IPS-11a (cell line): ENCODE data around the gene TRPC6.
"Not testable (repeated sequence)": the region's sequence is repeated elsewhere in the genome, so short reads cannot be mapped to it uniquely, and the experiment has no call there.

Experiments
- H3K4me3 ChIP-seq: one replicate; pipeline ENCODE4 v1.5.1; 2013; ENCODE audit warnings: low read depth, low read length, control low read depth

TRPC6 gene

DNA sequence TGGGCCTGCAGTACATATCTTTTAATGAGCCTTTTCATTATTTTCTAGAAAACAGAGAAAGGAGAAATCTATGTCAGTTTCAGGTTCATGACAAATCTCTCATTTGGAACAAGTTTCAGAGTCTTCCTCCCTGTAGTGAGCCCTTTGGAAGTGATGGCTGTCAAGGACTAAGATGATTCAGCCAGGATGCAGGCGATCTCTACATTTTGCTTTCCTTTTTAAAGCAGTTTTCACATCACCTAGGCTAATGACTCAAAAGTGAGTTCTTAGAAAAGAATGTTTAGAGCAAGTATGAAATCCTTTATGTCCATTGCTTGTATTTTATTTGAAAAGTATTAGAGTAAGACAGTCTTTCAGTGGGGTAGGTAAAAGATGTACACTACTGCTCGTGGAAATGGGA, 130.1 kb downstream of the TRPC6 start:
- H3K4me3 ChIP-seq = no peak overlapping the region

DNA sequence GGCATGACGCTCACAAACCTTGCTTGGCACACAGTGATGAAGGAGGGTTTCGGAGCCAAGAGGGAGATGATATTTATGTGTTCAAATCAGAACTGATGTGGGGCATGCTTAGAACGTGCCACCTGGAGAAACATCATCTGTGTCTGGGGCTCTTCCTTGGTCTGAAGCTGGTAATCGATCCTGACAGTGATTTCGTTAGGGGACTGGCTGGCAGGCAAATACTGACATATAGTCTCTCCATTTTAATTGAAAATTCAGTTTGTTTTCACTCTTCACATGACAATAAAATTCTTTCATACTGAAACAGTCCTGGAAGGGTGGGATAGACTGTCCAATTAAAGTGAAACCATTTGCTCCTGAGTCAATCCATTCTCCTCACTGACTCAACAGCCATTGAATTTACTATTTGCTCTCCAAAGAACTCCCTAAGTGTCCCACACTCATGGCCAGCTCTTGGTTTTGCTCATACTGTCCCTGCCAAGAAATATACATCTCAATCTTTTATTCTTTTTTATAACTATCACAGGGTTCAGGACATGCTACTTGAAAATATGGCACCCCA, 134.8 kb downstream of the TRPC6 start:
- H3K4me3 ChIP-seq = no peak overlapping the region

DNA sequence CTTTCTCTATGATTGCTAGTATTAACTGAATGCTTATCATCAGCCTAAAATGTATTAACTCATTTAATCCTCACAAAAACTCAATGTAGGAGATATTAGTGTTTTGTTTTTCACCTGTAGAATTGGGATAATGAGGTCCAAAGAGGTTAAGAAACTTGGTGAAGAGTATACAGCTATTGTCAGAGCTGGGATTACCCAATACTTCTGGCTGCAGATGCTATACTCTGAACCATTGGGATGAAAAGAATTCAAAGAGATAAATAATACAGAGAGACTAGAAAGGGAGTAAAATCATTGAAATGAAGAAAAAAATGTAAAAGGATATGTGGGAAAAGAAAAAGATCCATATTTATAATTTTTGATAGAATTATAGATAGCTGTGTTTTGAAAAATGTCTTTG, 137.1 kb downstream of the TRPC6 start:
- no peak overlapping the region for H3K4me3 ChIP-seq

DNA sequence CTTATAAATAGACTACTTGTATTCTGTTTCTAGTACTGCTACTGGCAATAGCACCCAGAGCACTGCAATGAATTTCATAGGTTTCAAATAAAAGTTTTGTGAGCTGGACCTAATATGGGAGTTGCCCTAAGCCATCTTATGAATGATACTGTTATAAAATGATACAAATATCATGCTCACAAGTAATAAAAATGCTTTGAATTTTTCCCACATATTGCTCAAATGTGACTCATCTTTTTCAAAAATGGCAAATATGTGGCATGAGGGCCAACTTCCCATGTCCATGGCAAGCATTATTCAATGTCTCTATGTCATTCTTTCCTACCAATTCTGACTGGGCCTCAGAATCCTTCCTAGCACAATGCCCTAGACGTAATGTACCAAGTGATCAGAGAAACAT, 137.6 kb downstream of the TRPC6 start:
- H3K4me3 ChIP-seq = no peak overlapping the region

DNA sequence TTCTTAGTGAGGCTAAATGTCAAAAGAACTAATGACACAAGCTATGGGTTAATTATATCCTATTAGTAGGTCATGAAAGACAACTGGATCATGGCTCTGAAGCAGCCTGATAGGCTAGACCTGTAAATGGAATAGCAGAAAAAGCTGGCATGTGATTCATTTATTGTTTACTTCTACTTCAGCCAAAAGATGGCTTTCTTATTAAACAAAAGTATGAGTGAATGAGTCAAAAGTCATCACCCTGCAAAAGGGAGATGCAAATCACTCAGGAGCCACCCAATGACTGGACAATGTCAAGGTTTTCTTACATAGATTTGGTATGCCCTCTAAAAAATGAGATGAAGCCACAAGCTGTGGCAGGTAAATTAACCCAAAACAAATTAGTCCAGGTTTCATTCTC, 138.0 kb downstream of the TRPC6 start:
- H3K4me3 ChIP-seq = no peak overlapping the region

DNA sequence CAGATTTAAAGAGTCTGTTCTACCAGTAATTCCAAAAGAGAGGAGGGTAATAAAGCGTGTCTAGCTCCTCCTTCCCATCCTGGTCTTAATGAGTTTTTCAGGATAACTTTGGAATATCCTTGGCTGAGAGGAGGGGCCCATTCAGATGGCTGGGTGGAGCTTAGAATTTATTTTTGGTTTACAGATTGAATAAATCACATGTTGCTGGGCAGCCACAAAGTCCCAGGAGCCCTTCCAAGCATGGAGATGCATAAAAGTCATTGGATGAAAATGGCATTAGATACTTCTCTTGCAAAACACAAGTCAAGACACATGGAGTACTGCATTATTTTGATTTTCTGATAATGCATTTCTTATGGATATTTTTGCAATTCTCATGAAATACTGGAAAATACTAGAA, 139.0 kb downstream of the TRPC6 start:
- no peak overlapping the region for H3K4me3 ChIP-seq

DNA sequence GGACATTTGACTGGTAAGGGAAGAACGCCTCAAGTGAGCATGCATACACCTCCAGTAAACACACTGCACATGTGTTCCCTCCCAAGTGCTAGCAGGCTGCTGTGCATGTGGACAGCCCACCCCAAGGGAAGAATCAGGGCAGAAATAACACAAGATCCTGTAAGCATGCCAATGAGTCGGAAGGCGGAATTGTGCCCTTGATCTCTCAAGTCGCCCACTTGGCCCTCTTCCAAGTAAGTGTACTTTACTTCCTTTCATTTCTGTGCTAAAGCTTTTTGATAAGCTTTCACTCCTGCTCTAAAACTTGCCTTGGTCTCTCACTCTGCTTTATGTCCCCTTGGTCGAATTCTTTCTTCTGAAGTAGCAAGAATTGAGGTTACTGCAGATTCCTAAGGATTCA, 139.6 kb downstream of the TRPC6 start:
- no peak overlapping the region for H3K4me3 ChIP-seq

DNA sequence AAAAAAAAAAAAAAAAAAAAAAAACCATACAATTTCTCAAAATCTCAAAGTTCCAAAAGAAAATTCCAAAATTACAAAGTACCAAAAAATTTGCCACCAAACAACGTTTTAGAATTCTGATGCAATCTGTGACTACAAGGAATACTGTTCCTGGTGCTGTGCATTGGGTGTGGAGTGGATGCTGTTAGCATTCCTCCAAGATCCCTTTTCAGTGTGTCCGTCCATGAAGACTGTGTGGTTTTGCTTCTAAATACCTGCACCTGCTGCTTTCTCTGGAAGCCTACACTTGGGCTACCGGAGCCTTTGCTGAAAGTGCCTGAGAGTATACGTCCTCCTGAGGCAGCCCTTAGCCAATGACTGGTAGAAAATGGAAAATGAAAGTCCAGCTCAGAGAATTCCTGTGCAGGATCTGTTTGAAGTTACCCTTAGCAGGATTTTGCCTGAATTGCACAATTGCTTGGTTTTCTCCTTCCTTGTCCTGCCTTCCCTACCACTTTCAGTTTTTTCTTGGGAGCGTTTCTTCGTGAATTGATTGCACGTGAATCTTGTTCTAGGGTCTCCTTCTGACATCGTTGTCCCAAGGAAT, 140.8 kb downstream of the TRPC6 start:
- H3K4me3 ChIP-seq = no peak overlapping the region

DNA sequence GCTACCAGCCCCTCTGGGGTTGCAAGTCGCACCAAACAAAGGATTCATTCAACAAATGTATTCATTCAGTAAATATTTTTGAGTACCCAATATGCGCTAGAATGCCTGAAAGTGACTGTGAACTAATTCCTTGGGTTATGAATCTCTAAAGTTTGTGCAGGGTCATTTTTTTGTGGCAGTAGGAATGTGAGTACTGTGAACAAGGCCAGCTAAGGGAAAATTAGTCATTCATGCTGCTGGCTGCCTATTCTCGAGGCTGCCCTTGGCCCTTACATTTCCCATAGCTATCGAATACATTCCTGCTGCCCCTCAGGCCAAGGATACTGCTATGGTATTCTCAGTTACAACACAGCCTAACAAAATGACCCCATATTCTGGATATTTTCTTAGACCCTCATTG, 141.6 kb downstream of the TRPC6 start:
- no peak overlapping the region for H3K4me3 ChIP-seq

DNA sequence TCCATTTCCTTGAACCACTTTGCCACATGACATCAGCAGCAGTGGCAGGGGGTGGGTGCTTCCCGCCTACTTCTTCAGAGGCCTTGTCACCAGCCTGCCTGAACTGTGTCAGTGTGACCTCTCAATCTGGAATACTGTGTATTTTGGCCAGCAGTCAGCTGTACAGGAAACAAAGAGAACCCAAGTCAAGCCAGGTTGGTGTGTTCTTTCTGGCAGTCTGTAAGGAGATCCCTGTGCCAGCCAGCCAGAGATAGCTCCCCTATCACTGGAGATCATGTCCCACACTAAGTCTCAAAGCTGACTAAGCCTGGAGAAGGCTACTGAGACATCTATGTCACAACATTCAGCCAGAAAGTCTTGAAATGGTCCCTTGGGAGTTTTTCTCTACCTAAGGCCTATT, 142.1 kb downstream of the TRPC6 start:
- H3K4me3 ChIP-seq = no peak overlapping the region

DNA sequence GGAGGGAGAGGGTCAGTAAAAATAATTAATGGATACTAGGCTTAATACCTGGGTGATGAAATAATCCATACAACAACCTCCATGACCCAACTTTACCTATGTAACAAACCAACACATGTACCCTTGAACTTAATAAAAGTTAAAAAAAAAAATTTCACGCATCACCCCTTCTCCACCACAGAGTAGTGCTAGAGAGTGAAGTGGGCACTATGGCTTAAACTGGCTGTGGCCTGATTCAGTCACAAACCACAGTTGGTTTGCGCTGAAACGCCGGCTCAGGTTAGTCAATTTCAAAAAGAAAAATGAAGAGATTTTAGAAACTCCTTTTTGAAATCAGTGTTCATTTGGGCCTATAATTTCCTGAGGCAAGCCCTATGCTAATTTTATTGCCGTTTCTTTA, 144.3 kb downstream of the TRPC6 start:
- H3K4me3 ChIP-seq = no peak overlapping the region

DNA sequence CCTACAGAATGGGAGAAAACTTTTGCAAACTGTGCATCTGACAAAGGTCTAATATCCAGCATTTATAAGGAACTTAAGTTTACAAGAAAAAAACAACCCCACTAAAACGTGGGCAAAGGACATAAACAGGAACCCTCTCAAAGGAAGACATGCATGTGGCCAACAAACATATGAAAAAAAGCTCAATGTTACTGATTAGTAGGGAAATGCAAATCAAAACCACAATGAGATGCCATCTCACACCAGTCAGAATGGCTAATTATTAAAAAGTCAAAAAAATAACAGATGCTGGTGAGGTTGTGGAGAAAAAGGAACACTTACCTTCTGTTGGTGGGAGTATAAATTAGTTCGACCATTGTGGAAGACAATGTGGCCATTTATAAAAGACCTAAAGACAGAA, 145.1 kb downstream of the TRPC6 start:
- H3K4me3 ChIP-seq = not testable (repeated sequence)

DNA sequence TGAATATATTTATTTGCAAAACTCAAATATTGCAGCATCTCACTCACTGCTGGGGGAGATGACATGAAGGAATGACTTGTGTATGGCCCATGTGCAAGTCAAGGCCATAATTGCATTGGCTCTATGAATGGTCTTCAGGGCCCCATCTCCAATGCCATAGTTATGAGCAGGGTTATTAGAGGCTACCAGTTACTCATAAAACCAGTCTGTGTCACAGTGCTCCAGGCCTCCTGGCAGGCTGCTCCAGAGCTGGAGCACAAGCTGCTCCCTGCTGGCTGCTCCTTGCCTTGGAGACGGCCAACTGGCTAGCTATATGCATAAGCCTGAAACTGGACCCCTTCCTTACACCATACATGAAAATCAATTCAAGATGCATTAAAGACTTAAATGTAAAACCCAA, 145.7 kb downstream of the TRPC6 start:
- no peak overlapping the region for H3K4me3 ChIP-seq

DNA sequence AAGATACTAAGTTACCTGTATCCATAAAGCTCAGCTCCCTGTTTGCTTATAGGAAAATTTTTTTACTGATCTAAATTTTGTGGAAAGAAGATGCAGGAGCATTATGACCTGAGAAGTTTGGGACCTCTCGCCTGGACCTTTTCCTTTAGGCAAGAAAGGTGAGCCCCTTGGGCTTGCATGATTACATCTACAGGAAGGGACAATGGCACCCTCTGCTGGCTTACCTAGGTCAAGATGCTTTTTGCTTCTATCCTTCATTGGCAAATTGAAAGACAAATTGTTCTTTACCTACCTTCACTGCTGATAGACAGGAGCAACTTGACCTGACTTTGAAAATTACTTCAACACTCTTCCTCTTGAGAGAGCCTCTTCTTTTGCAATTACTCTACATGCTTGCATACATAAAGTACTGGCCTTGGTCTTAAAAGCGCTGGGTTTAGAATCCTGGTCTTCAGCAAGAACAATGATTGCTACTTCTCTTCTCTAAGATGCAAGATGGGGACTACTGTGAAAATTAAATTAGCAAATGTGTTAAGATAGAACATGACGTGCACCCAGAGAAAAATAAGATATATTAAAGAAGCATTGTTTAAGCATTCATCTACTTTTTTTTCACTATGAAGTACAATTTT, 147.2 kb downstream of the TRPC6 start:
- no peak overlapping the region for H3K4me3 ChIP-seq

DNA sequence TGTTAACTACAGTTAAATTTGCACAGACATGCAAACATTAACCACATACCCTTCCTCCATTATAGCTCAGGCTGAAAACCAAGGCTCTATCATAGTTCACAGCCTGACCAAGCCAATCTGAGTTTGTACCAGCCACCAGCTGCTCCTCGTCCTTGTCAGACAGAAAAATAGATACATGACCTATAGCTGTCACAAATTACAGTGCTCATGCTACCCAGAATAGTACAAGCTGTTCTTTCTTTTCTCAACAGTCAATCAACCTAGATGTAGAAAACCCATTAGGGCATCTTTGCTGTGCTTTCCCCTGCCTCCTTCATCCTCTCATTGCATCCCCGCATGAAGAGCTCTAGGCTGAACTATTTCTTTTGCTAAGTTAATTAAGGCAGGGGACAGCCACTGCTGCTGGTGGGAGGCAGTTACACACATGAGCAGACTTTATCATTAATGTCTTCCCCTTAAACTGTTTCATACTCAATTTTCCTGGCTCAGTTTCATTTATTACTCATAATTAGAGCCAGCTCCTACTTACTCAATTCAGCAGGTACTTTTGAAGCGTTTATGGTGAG, 148.3 kb downstream of the TRPC6 start:
- no peak overlapping the region for H3K4me3 ChIP-seq

DNA sequence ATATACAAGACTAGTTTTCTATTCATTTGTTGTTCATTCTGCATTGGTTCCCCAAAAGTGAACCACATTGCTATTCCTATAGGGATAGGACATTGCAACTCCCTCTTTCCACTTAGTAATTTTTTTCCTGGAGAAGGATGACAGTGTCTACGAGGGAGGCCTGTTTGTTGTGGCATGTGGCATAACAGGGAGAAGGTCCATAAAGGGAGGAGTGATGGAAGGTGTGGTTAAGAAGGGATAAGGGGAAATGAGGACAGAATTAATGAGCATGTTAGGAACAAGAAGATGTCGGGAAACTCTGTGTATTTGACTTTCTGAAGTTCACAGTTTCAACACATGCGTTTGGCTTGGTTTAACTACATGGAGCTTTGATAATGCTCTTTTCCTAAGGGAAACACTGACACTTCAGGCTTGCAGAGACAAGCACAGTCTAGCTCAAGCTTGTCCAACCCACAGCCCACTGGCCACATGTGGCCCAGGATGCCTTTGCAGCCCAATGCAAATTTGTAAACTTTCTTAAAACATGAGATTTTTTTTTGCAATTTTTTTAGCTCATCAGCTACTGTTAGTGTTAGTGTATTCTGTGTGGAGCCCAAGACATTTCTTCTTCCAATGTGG, 149.7 kb downstream of the TRPC6 start:
- no peak overlapping the region for H3K4me3 ChIP-seq

DNA sequence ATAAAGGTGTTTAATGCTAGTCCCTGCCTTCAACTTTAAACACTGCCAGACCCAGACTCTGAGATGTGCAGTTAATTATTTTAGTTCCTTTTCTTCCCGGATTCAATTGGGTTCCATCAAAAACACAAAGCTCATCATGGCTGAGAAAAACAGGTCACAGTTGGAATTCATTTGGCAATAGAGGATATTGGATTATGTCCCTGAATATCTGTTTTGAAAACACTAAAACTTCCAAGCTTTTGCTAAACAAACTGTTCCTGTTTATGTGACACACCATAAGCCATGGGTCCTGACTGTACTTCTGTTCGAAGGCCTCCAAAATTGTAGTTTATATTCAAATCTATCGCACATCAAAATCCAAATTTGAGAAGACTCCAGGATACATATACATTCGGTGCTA, 150.7 kb downstream of the TRPC6 start:
- no peak overlapping the region for H3K4me3 ChIP-seq

DNA sequence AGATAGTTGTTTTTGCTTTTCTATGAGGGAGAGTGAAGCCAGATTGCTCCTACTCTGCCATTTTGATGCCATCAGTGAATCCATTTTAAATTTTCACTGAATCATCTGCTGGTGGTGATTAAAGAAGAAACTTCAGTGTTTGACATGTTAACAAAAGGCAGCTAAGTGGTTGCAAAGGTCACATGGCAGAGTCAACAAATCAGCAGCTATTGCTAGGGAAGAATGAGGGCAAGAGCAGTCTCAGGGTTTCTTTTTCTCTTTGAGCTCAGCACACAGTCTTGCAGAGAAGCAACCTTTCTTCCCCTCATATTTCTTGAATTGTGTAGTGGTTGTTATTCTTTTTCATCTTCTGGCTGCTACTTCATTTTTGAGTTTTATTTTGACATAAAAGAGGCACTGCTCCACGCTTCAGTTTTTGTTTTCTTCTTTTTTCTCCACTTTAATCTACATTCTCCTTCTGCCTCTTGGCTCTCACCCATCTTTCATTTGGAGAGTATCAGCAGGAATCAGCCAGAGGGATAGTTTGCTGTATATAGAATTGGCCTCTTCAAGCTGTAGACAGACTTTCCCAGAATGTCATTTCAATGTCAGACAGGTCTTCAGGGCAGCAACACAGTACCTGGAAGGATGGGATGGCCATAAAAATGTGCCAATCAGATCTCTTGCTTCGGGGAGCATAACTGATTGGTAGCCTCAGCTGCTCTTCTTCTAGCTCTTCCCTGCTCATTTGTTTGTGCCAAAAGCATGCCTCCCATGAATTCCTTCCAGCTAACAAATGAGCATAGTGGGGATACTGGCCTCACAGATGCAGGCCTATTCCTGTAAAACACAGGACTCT, 153.9 kb downstream of the TRPC6 start:
- H3K4me3 ChIP-seq = no peak overlapping the region

DNA sequence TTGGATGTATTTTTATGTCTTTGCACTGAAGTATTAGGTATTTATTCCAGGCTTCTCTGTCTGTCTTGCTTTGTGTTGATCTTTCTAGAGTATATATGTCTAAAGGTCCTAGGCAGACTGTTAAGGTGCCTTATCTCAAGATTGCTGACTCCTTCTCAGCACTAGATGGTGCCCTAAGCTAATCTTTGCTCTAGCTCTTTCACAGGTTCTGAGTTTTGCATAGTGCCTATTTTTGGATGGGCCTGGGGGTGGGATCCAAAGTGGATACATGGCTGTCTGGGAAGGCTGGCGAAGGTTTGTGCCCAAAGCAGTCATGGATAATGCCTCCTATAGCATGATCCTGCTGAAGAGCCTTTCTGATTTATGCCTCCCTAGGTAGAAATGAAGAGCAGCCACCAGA, 154.9 kb downstream of the TRPC6 start:
- H3K4me3 ChIP-seq = no peak overlapping the region

DNA sequence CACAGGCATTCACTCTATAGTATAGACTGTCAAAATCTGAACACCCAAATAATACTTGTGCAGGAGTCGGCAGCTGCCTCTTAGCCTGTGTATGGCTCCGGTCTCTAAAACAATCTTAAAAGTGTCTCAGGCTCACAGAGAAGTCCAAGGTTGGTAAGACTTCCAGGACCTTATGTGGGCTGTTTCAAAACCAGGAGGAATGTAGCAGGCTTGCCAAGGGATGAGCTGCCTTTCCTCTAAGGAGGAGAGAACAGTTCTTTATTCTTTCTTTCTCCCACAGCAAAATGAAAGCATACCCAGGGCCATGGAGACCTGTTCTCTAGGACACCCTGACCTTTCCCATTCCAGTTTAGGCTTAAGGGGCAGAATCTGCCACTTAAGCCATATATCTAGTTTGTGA, 176.5 kb downstream of the TRPC6 start:
- no peak overlapping the region for H3K4me3 ChIP-seq
